Middle frontal gyrus (tissue), 1 donor: Measurements from ENCODE around the gene SLC8A3.

Experiments
- DNase-seq: peaks from one replicate; pipeline ENCODE4 v3.0.0-alpha.2; 2015; ENCODE audit warnings: low spot score; ENCODE audit errors: extremely low spot score

SLC8A3 gene

DNA sequence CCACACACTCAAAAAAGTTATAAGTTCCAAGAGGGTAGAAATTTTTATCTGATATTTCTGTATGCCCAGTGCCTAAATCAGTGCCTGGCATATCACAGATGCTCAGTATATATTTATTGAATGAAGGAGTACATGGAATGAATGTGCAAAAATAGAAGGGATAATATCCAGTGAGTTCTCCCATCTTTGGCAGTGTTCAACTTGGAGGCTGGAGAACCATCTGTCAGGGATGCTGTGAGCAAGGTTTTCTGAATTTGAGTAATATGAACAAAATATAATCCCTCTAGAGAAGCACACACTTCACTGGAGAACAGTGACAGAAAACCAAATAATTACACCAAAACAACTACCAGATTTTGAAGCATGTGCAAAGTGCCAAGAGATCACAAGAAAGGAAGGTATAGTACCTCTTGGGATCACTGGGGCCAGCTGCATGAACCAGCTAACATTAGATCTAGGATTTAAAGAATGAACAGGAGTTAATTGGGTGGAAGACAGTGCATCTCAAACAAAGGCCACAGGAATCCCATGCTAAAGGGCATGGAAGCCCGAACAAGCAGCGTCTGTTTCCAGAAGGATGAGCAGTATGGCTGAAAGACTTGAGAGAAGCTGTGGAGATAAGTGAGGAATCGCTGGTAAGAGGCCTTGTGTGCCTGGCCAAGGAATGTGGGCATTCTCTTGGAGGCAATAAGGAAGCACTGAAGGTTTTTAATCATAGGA lies 11.5 kb downstream of the SLC8A3 start:
- peak; percentile 53 for DNase-seq

DNA sequence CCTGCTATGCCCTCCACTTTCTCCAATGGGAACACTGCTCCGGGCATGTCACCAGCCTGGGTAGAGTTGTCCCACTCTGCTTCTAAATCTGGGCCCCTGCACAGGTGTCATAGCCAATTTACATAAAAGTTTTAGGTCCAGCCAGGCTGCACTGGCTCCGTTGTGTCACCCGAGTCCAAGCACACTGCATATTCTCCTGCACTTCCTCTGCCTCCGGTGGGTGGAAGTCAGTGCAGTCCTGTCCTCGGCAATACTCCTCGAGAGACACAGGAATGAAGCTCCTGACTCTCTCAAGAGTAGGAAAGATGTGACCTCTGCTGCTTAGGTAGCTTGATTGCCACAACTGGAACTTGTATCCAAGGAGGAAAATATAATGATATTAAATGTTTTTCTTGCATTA lies 15.2 kb downstream of the SLC8A3 start:
- no peak for DNase-seq

DNA sequence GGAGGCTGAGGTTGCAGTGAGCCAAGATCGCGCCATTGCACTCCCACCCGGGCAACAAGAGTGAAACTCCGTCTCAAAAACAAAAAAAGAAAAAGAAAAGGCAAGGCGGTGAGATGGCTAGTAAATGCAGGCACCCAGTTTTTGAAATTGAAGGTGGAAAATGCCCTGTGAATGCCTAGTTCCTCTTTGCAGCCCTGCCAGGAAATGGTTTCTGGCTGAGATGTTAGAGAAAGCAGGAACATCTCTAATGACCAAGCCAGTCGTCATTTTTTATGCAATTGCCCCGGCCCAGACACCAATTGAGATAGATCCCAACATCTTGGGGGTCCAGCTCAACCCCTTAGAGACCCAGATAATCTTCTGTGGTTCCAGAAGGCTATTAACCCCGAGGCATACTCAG lies 17.0 kb downstream of the SLC8A3 start:
- DNase-seq: no peak

DNA sequence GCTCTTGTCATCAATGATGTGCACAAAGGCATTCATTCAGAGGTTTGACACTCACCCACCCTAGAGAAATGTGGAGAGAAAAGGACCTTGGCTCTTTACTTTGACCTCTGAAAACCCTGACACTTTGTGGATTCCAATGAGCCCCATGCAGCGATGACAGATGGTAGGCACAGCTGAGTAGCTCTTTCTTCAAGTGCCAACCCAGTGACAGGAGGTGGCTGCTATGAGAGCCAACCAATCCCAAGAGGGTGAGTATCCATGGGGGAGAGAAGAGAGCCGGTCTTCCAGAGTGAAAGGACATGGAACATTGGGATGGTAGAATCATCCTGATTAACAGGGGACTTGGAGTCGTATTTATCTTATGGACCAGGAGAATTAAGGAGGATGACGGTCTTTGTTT lies 17.8 kb downstream of the SLC8A3 start:
- DNase-seq: no peak

DNA sequence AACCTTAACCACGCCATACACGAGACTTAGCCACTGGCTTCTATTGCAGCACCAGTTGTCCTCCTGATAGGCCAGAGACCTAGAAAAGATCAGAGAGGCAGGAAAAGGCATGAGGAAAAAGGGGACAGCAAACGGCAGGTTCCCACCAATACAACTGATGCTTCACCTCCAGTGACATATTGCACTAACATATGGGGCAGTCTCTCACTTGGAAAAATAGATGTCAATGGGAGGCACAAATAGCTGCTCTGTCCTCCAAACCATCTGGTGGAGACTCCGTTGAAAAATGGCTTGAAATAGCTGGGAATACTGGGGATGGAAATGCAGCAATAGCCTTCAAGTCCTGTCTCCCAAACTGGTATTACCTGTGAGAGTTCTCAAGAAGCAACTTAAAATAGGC lies 20.3 kb downstream of the SLC8A3 start:
- no peak for DNase-seq

DNA sequence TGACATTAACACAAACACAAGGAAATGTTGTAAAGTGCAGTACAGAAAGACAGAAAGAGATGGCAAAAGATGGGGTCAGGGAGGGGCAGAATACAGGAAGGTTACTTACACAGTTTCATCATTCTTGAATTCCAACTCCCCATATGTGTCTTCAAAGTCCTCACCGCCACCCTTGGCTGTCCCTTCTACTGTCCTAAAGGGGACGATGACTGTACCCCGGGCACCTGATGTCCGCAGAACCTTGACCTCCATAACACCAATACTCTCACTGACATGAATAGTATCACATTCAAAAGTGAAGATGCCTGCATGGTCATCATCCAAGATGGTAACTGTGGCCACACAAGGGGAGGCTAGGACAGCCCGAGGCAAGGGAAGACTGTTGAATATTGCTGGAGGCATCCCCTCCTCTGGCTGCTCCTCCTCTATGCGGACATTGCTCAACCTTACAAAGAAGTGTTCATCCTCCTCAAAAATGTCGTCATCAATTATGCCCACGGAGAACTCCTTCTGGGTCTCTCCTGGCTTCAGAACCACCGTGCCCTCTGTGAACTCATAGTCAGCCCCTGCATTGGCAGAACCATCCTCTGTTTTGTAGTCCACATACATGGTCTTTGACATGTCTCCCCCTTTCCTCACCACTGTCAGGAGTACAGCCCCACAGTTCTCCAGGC lies 22.1 kb downstream of the SLC8A3 start:
- no peak for DNase-seq

DNA sequence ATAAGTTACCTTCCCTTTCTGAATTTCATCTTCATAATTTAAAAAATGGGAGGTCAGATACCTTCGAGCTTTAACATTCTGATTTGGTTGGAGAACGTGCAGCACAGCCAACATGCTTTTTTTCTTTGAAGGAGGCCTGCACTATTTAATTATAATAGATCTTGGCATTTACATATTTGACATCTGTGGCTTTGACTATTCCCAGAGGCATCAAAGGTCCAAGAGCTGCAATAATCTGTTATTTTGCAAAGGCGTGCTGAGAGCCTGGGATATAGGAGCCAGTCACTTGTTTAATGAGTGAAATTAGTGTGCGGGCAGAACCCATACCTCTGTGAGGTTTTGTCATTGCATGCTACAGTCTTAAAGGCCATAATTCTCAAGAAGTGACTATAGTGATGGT lies 26.4 kb downstream of the SLC8A3 start:
- DNase-seq: no peak

DNA sequence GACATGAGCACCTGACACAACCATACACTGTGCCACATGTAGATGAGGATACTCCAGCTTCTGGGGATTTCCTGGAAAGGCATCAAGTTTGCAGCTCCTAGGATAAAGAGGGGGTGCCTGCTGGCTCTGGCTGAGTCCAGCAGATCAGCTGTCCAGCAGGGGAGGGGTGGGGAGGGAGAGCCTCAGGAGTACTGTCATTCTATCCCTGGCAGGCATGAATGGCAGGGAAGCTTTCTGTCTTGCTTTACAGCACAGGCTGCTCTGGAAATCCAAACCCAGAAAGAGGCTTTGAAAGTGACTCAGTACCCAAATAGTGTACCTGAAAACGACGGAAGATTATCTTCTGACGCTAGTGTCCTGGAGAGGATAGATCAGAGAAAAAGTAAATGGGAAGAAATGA lies 32.2 kb downstream of the SLC8A3 start:
- no peak for DNase-seq

DNA sequence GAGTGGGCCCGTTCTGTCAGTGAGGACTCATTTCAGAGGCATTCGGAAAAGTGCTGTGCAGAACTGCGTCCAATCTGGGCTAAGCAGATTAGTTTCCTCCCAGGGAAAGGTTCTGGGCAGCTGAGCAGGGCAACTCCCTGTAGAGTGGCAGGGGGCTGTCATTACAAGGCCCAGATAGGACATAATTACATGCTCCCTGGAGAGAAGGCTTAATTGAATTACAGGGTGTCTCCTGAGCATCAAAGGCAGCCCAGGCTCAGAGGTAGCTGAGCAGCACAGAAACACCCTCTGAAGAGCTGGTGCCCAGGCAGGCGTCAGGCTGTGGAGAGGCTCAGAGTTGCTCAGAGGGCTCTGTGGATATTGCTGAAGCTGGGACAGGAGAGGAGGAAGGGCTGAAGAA lies 36.0 kb downstream of the SLC8A3 start:
- no peak for DNase-seq

DNA sequence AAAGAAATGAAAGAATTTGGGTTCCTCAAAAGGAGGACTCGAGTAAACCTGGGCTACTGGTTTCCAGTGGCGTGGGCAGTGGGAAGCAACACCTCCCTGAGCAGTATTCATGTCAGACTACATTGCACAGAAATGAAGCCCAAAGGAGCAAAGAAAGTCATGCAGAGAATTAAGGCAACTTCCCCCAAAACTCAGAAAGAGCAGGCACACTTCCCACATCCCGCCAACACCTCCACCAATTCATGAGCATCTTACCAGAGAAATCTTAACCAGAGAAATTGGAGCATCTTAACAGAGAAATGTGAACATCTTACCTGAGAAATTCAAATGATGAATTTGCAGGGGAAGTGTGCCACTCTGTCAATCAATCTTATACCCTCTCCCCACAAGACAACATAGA lies 36.7 kb downstream of the SLC8A3 start:
- DNase-seq: no peak

DNA sequence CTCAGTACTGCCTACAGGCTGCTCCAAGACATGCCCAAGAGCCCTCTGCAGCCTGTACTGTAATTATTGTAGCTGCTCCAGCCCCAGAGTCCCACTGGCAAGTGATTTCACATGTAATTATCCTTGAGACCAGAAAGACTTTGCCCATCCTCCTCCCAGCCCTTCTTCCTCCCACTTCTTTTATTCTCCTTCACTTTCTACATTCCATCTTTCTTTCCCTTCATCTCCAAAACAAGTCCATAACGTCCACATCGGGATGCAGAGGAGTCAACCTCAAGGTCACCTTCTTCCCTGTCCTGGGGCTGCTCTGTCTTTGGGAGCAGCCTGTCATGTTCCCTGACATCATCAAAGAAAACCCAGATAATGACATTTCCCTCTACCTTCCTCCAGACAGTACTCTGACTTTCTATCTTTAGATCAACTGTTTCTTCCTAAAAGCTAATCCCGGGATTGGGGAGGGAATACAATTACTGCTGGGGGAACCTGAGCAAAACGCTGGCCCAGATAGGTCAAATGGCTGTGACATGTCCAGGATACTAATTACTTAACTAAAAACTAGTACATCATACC lies 39.1 kb downstream of the SLC8A3 start:
- DNase-seq: no peak

DNA sequence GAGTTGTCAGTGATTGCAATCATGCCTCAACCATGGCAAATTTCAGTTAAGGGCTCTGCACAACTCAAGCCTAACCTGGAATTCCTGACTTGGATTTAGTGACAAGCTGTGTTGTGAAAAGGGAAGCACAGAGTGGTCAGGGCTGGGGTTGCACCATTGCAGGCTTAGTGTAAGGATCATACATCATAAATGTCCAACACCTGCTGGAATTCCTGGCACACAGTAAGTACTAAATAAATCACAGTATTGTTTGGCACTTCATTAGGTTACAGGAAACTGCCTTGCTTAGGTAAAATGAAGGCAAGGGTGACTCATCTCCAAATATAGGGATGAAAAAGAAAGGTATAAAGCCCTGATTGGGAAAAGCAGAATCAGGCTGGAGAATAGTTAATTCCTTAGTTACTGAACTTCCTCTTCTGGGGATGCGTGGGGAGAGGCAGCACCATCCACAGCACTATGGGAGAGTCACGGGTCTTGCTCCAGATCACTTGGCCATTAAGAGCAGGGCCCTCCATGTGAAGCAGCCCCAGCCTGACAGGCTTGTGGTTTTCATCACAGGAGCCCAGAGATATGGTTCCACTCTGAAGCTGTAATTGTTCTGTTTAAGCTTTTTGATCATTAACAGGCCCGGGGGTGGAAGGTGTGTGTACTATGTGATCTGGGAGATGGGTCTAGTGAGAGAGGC lies 39.7 kb downstream of the SLC8A3 start:
- no peak for DNase-seq

DNA sequence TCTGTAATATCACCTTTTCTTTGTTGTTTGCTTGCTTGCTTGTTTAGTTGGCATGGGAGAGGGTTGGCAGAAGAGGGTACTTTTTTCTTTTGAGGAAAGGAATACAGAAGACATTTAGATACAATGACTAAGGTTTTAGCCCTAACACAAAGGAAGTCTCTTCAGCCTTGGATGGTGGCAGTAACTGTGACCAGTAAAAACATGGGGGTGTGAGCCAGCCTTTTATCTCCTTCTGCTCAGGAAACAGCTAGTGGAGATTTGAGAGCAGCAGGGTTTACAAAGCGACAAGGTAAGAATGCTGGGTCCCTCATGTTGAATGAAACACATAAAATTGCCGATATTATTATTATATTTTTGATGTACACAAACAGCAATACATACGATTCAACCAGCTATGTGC lies 40.4 kb downstream of the SLC8A3 start:
- no peak for DNase-seq

DNA sequence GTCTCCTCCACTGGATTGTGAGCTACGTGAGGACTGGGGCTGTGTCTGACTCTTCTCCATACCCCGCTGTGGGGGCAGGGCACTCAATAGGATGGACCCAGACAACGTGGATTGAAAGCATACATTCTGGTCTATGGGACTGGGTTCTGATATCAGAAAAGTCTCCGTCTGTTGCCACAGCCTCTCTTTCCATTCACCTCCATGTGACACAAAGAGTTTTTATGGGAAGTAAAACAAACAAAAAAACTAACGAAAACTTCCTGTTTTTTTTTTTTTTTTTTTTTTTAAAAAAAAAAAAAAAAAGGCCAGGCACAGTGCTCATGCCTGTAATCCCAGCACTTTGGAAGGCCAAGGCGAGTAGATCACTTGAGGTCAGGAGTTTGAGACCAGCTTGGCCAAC lies 44.7 kb downstream of the SLC8A3 start:
- DNase-seq: no peak

DNA sequence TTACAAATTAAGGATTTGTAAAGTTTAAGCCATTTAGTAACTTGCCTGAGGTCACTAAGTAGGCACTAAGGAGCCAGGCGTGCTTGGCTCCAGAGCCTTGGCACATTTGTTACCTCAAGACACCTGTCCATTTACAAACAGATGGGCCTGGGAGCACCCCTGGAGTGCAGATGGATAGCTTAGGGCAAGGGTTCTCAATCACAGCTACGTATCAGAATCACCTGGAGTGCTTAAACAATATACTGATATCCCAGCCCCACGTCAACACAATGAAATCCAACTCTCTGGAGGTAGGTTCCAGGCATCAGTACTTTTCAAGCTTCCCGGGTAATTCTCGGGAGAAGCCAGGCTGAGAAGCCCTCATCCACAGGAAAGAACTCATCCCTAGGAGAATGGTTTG lies 45.4 kb downstream of the SLC8A3 start:
- DNase-seq: no peak

DNA sequence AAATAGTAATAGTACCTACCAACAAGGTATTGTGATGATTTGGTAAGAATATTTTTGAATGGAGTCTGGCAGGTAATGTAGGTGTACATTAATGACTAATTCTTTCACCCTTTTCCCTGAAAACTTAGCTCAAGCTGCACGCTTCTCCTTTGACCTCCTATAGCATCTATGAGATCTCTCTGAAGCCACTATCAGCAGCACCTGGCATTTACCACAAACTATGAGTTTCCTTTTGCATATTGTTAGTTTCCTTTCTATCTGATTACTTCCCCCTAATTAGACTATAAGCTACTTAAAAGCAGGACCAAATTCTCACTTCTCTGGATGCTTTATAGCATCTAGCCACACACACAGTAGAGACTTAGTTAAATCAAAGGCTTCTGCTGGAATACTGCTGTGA lies 48.1 kb downstream of the SLC8A3 start:
- DNase-seq: no peak

DNA sequence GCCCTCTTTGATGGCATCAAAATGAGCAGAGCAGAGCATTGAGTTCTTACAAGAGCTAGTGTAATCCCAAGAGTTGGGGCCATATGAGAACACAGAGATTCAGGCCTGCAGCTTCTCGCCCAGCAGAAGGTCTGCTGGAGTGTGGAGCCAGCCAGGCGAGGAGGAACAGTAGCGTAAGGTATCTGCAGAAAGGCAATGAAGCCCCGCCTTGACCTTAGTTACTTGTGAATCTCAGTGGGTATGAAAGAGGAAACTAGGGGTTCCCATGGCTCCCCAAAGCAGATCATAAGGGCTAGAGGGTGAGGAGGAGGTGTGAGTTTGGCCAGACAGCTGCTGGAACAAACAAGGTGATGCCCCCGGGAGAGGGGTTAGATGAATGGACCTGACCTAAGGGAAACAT lies 49.4 kb downstream of the SLC8A3 start:
- DNase-seq: no peak

DNA sequence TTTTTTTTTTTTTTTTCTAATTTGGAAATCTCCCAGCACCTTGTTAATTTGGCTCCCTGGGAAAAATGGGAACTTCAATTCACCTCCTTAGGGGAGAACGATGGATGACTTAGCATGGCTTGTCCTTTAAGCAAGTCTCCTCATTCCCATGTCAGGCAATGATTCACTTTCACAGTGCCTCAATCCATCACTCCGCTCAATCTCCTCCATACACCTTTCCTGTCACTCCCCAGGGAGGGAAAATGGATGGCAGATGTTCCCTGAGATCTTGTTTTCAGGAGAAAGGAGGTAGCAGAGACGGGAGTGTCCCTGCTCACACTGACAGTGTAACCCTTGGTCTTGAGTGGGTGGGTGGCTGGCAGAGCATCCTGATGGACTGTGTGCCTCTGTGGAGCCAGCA lies 51.0 kb downstream of the SLC8A3 start:
- no peak for DNase-seq

DNA sequence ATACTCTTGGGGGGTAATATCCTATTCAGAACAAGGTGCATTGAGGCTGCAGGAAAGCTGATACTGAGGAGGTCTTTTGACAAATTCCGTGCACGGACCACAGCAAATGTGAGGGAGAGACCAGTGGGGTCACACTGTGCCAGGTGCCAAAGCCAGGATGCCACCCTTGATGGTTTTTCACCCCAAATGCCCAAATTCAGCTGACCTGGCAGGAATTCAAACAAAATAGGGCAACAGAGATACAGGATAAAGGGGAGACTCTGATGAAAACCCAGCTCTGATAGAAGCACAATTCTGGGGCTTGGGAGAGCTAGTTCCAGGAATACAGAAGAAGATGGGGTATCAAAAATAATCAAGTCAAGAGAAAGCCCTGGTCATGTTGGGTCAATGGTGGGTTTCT lies 55.3 kb downstream of the SLC8A3 start:
- no peak for DNase-seq

DNA sequence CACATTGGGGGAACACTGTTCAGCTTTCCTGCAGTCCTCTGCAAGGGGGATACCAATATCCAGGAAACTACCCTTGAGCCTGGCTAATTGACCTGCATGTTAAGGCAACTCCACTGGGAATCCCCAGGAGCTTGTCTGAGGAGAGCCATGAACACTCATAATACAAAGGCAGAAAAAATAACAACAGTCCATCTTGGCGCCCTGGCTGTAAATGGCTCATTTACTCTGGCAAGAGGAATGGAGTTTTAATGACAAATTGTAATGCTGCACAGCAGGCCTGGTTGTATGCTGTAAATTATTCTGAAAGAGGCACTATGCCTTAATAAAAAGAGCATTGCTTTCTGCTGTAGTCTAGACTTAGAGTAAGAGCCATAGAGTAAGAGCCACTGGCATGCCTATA lies 58.3 kb downstream of the SLC8A3 start:
- DNase-seq: no peak

DNA sequence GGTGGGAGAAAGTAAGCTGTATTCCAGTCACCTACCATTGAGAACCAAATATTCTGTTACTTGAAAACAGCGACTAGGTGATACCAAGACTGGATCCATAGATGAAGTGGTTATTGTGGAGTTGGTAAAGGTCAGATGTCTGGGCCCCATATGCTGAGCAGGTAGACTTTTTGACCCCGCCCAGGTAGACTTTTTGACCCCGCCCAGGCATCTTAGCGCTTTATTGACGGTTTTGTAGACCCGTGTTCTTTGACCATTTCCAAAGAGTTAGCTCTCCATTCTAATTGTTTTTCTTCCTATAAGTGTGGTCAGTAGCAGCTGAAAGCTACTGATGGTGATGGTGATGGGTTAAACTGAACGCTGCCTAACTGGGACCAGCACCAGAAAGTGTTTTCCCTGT lies 61.6 kb downstream of the SLC8A3 start:
- no peak for DNase-seq

DNA sequence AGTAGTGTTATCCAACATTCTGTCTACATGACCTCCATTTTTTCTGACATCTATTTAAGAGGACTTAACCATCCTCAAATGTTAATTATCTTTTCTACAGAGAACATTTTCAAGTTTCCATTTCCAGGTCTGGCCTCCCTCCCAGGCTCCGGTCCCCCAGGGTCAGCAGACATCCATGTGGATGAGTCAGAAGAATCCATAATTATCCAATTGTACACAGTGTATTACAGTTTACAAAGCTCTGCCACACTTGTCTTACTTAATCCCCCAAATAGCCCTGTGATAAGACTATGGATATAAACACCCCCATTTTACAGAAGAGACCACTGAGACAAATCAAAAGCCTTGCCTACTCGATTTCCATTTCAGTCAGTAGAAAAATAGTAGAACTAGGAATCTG lies 65.0 kb downstream of the SLC8A3 start:
- no peak for DNase-seq
